ENCODE data around the gene MADD. TPM values are rescaled to one million over a fixed set of nuclear protein-coding genes. Genes with fewer than 3 reads are reported as not detected.
A peak's percentile ranks its signal among the peaks of the same experiment; 100 is the strongest.

MADD gene
- total RNA-seq, 5 donors from 2014 or later (not counting 1 experiment from before 2014, with no cell fraction given) = 116 to 189 (median 124) TPM

- ChIA-PET POLR2A (interaction anchor here in 1 of 2 donors (0.6 kb wide), 1 partner anchor 22 kb away, joined by 3 read pairs; no protein-coding TSS in a partner anchor), CTCF (interaction anchor here (0.6 to 2.6 kb wide), 18 partner anchors 26 to 415 kb away, joined by 3 to 22 read pairs (median 4); partner anchors contain the start of genes RAPSN (in 1 of the 2) and SLC39A13 (in 1 of the 2))
- Mint-ChIP-seq H3K27ac (peak overlapping the region; percentile 39 to 46), H3K9me3 (no peaks in the 10 kb centered on the region), H3K36me3 (no peaks in the 10 kb centered on the region), H3K27me3 (no peaks in the 10 kb centered on the region), H3K4me3 (no peak overlapping the region), H3K4me1 (peaks cover 5 to 11% (median 9%) of the 10 kb centered on the region in 3 donors)
- Histone ChIP-seq H3K36me3 (ENCODE audit: control insufficient read depth in 2 of 2, extremely low read depth in 1 of 2, insufficient read depth in 1 of 2, low read length in 1 of 2) (no peaks in the 10 kb centered on the region), H3K9me3 (no peaks in the 10 kb centered on the region), H3K4me1 (ENCODE audit: control insufficient read depth in 1 of 2, extremely low read depth in 1 of 2, insufficient read depth in 2 of 2, low read length in 2 of 2) (peaks cover 0 to 13% of the 10 kb centered on the region in 2 experiments), H3K27ac (ENCODE audit: low read length) (peak overlapping the region; percentile 20), H3K4me3 (ENCODE audit: control insufficient read depth in 1 of 2, extremely low read depth in 1 of 2, low read length in 1 of 2) (no peak overlapping the region), H3K27me3 (replicated peaks in 1 of 2; ENCODE audit: control insufficient read depth in 2 of 2, extremely low read depth in 1 of 2, insufficient read depth in 2 of 2, low read length in 1 of 2) (no peaks in the 10 kb centered on the region)
- DNase-seq (peak; percentile 46 to 91 (median 79)), ATAC-seq (replicated peaks in 1 of 4) (peak; percentile 89 to 97 (median 92))
- WGBS (ENCODE audit: insufficient coverage) = 59% methylated on average over 10 of the region's 19 CpGs
Measured at GRCh38 chr11:47373876-47374719, 104.2 kb downstream of the MADD start.

GRCh38 chr11:47374720-47375019 is 104.7 kb downstream of the MADD start:
- no peaks in the 10 kb centered on the region for H3K36me3 ChIP-seq (ENCODE audit: control insufficient read depth in 2 of 2, extremely low read depth in 1 of 2, insufficient read depth in 1 of 2, low read length in 1 of 2)
- no peak overlapping the region for H3K27ac ChIP-seq (ENCODE audit: low read length)
- Mint-ChIP-seq H3K36me3 (no peaks in the 10 kb centered on the region), H3K27ac (no peak overlapping the region), H3K9me3 (no peaks in the 10 kb centered on the region), H3K4me3 (no peak overlapping the region), H3K27me3 (no peaks in the 10 kb centered on the region), H3K4me1 (peaks cover 3 to 8% (median 4%) of the 10 kb centered on the region in 3 donors)
- DNase-seq = no peak
- H3K27me3 ChIP-seq (replicated peaks in 1 of 2; ENCODE audit: control insufficient read depth in 2 of 2, extremely low read depth in 1 of 2, insufficient read depth in 2 of 2, low read length in 1 of 2) = no peaks in the 10 kb centered on the region
- no peak for ATAC-seq (replicated peaks in 1 of 4)
- H3K4me3 ChIP-seq (ENCODE audit: control insufficient read depth in 1 of 2, extremely low read depth in 1 of 2, low read length in 1 of 2) = no peak overlapping the region
- no peaks in the 10 kb centered on the region for H3K9me3 ChIP-seq
- 96% methylated on average over 4 of the region's 5 CpGs for WGBS (ENCODE audit: insufficient coverage)
- H3K4me1 ChIP-seq (ENCODE audit: control insufficient read depth in 1 of 2, extremely low read depth in 1 of 2, insufficient read depth in 2 of 2, low read length in 2 of 2) = peaks cover 0 to 13% of the 10 kb centered on the region in 2 experiments
- ChIA-PET POLR2A (no interaction called here), CTCF (interaction anchor here (0.6 to 2.6 kb wide), 15 partner anchors 25 to 416 kb away, joined by 3 to 22 read pairs (median 5); partner anchors contain the start of genes RAPSN (in 1 of the 2) and SLC39A13 (in 1 of the 2))

- Mint-ChIP-seq H3K9me3 (no peaks in the 10 kb centered on the region), H3K4me1 (peaks cover 0 to 6% (median 2%) of the 10 kb centered on the region in 3 donors), H3K27me3 (no peaks in the 10 kb centered on the region), H3K27ac (no peak overlapping the region), H3K4me3 (peak overlapping the region in 1 of 3 donors; percentile 41), H3K36me3 (no peaks in the 10 kb centered on the region)
- H3K9me3 ChIP-seq = no peaks in the 10 kb centered on the region
- H3K4me3 ChIP-seq (ENCODE audit: control insufficient read depth in 1 of 2, extremely low read depth in 1 of 2, low read length in 1 of 2) = no peak overlapping the region
- H3K27ac ChIP-seq (ENCODE audit: low read length) = no peak overlapping the region
- H3K27me3 ChIP-seq (replicated peaks in 1 of 2; ENCODE audit: control insufficient read depth in 2 of 2, extremely low read depth in 1 of 2, insufficient read depth in 2 of 2, low read length in 1 of 2) = no peaks in the 10 kb centered on the region
- no peaks in the 10 kb centered on the region for H3K36me3 ChIP-seq (ENCODE audit: control insufficient read depth in 2 of 2, extremely low read depth in 1 of 2, insufficient read depth in 1 of 2, low read length in 1 of 2)
- WGBS (ENCODE audit: insufficient coverage) = no CpG with 5 or more reads among the region's 8 CpGs
- DNase-seq (no peak), ATAC-seq (replicated peaks in 1 of 4) (no peak)
- ChIA-PET CTCF (interaction anchor here (0.6 to 2.1 kb wide), 3 partner anchors 25 to 189 kb away, joined by 4 to 18 read pairs (median 12); no protein-coding TSS in a partner anchor), POLR2A (no interaction called here)
- H3K4me1 ChIP-seq (ENCODE audit: control insufficient read depth in 1 of 2, extremely low read depth in 1 of 2, insufficient read depth in 2 of 2, low read length in 2 of 2) = peaks cover 0 to 13% of the 10 kb centered on the region in 2 experiments
Measured at GRCh38 chr11:47375020-47375419, 105.1 kb downstream of the MADD start.

- H3K9me3 ChIP-seq = no peaks in the 10 kb centered on the region
- ATAC-seq (replicated peaks in 1 of 4) = no peak
- WGBS (ENCODE audit: insufficient coverage) = 84% methylated on average over 7 of the region's 13 CpGs
- Mint-ChIP-seq H3K9me3 (no peaks in the 10 kb centered on the region), H3K27me3 (no peaks in the 10 kb centered on the region), H3K4me3 (no peak overlapping the region), H3K27ac (no peak overlapping the region), H3K4me1 (peaks cover 0 to 6% (median 2%) of the 10 kb centered on the region in 3 donors), H3K36me3 (no peaks in the 10 kb centered on the region)
- H3K27me3 ChIP-seq (replicated peaks in 1 of 2; ENCODE audit: control insufficient read depth in 2 of 2, extremely low read depth in 1 of 2, insufficient read depth in 2 of 2, low read length in 1 of 2) = no peaks in the 10 kb centered on the region
- POLR2A ChIA-PET = no interaction called here
- CTCF ChIA-PET = interaction anchor here in 1 of 2 donors (2.1 kb wide), 1 partner anchor 35 kb away, joined by 18 read pairs; no protein-coding TSS in a partner anchor
- H3K36me3 ChIP-seq (ENCODE audit: control insufficient read depth in 2 of 2, extremely low read depth in 1 of 2, insufficient read depth in 1 of 2, low read length in 1 of 2) = no peaks in the 10 kb centered on the region
- H3K27ac ChIP-seq (ENCODE audit: low read length) = no peak overlapping the region
- no peak for DNase-seq
- H3K4me3 ChIP-seq (ENCODE audit: control insufficient read depth in 1 of 2, extremely low read depth in 1 of 2, low read length in 1 of 2) = no peak overlapping the region
- H3K4me1 ChIP-seq (ENCODE audit: control insufficient read depth in 1 of 2, extremely low read depth in 1 of 2, insufficient read depth in 2 of 2, low read length in 2 of 2) = peaks cover 0 to 13% of the 10 kb centered on the region in 2 experiments
Measured at GRCh38 chr11:47375546-47376085, 105.7 kb downstream of the MADD start.

- no peaks in the 10 kb centered on the region for H3K9me3 ChIP-seq
- Mint-ChIP-seq H3K4me3 (peak overlapping the region in 1 of 3 donors; percentile 19), H3K27ac (no peak overlapping the region), H3K27me3 (no peaks in the 10 kb centered on the region), H3K36me3 (no peaks in the 10 kb centered on the region), H3K9me3 (no peaks in the 10 kb centered on the region), H3K4me1 (peaks cover 0 to 6% (median 2%) of the 10 kb centered on the region in 3 donors)
- DNase-seq = no peak
- CTCF ChIA-PET = interaction anchor here in 1 of 2 donors (0.6 kb wide), 1 partner anchor 48 kb away, joined by 3 read pairs; no protein-coding TSS in a partner anchor
- POLR2A ChIA-PET = no interaction called here
- peaks cover 0 to 13% of the 10 kb centered on the region in 2 experiments for H3K4me1 ChIP-seq (ENCODE audit: control insufficient read depth in 1 of 2, extremely low read depth in 1 of 2, insufficient read depth in 2 of 2, low read length in 2 of 2)
- WGBS (ENCODE audit: insufficient coverage) = 80% methylated on average over 8 of the region's 8 CpGs
- H3K27me3 ChIP-seq (replicated peaks in 1 of 2; ENCODE audit: control insufficient read depth in 2 of 2, extremely low read depth in 1 of 2, insufficient read depth in 2 of 2, low read length in 1 of 2) = no peaks in the 10 kb centered on the region
- no peak overlapping the region for H3K27ac ChIP-seq (ENCODE audit: low read length)
- no peaks in the 10 kb centered on the region for H3K36me3 ChIP-seq (ENCODE audit: control insufficient read depth in 2 of 2, extremely low read depth in 1 of 2, insufficient read depth in 1 of 2, low read length in 1 of 2)
- no peak overlapping the region for H3K4me3 ChIP-seq (ENCODE audit: control insufficient read depth in 1 of 2, extremely low read depth in 1 of 2, low read length in 1 of 2)
- no peak for ATAC-seq (replicated peaks in 1 of 4)
Measured at GRCh38 chr11:47376107-47376524, 106.2 kb downstream of the MADD start.

GRCh38 chr11:47376525-47377371 is 106.8 kb downstream of the MADD start:
- DNase-seq (no peak), ATAC-seq (replicated peaks in 1 of 4) (no peak)
- H3K36me3 ChIP-seq (ENCODE audit: control insufficient read depth in 2 of 2, extremely low read depth in 1 of 2, insufficient read depth in 1 of 2, low read length in 1 of 2) = no peaks in the 10 kb centered on the region
- no peaks in the 10 kb centered on the region for H3K27me3 ChIP-seq (replicated peaks in 1 of 2; ENCODE audit: control insufficient read depth in 2 of 2, extremely low read depth in 1 of 2, insufficient read depth in 2 of 2, low read length in 1 of 2)
- H3K27ac ChIP-seq (ENCODE audit: low read length) = no peak overlapping the region
- Mint-ChIP-seq H3K27ac (no peak overlapping the region), H3K27me3 (no peaks in the 10 kb centered on the region), H3K4me1 (peaks cover 0 to 6% (median 2%) of the 10 kb centered on the region in 3 donors), H3K36me3 (no peaks in the 10 kb centered on the region), H3K9me3 (no peaks in the 10 kb centered on the region), H3K4me3 (peak overlapping the region in 1 of 3 donors; percentile 47)
- ChIA-PET POLR2A (no interaction called here), CTCF (interaction anchor here in 1 of 2 donors (0.5 to 0.6 kb wide), 2 partner anchors 48 to 249 kb away, joined by 3 read pairs; no protein-coding TSS in a partner anchor)
- no peaks in the 10 kb centered on the region for H3K9me3 ChIP-seq
- H3K4me1 ChIP-seq (ENCODE audit: control insufficient read depth in 1 of 2, extremely low read depth in 1 of 2, insufficient read depth in 2 of 2, low read length in 2 of 2) = peaks cover 0 to 13% of the 10 kb centered on the region in 2 experiments
- 67% methylated on average over 8 of the region's 14 CpGs for WGBS (ENCODE audit: insufficient coverage)
- no peak overlapping the region for H3K4me3 ChIP-seq (ENCODE audit: control insufficient read depth in 1 of 2, extremely low read depth in 1 of 2, low read length in 1 of 2)

Data from T-cell (primary cell).